NCI-H1694 treated with DMSO at 0.1 percent for 48 hours (cell line): ENCODE measurements around the gene S1PR3.

Experiments
- DNase-seq: peaks from one replicate; lab custom pipeline; 2025; lab: John Stamatoyannopoulos, UW

Gene S1PR3

DNA sequence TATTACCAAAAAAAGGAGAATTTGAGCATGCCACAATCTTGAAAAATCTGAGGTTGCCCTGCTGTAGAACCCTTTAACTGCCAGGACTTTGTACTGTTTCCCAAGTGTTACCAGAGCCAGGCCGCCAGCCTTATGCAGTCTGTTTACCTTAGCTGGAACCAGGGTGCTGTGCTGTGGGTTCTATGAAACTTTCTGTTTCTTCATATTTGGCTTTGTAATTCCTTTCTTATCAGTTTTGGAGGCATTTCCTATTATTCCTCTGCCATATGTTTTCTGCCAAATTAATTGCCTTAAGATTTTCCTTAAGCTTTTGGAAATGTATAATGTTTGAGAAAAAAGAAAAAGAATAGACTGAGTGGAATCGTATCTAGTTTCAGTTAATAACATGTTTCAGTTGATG, 2.1 kb downstream of the S1PR3 start:
- DNase-seq = no peak

DNA sequence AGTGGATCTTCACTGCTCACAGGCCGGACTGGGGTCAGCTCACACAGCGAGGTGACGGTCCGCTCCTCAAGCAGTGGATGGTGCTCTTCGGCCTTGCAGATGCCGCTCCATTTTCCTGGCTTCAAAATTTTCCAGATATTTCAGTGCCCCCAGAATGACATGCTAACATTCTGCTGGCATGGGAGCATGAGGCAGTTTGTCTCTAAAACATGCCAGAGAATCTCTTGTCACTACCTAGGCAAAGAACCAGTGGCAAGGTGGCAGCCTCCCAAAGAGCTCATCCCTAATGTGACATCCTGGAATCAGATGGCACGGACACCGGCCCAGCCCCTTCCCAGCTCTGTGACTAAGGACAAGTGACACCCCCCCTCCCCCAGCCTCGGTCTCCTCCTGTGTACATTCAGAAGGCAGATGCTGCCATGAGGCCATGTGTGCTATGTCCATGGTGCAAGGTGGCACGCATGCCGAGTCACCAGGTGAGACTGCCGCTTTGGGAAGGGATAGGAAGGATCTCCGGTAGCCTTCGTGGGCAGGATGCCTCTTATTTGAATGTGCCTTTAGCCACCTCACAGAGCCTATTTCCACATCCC, 2.7 kb downstream of the S1PR3 start:
- no peak for DNase-seq

DNA sequence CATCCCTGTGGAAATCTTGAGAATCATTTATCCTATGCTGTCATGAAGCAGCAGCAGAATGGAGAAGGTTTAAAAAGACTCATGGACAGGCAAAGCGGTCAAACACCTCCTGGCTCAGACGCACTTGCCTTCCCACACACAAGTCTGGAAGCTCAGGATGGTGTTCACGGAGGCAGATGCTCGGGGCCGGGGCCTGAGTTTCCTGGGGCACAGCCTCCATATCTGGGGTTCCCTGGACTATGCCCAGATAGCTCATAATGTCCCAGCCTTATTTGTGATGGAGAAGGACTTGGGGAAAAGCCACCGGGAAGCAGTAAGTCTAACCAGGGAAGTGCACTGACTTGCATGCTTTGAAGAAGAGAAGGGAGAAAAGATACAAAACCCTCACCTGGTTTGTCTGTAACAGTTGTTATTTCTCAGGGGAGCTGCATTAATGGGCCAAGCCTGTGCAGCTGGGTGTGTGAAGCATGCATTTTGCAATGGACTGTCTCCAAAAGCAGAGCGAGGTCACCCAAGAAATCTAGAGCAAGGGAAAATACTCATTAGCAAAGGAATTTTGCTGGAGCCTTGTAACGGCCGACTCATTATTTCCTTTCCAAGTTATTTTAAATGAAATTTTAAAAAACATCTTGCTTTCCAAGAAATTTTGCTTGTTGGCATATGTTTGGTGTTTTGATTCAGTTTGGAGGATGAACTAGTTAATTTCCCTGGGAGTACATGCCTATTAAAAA, 3.4 kb downstream of the S1PR3 start:
- DNase-seq = no peak

DNA sequence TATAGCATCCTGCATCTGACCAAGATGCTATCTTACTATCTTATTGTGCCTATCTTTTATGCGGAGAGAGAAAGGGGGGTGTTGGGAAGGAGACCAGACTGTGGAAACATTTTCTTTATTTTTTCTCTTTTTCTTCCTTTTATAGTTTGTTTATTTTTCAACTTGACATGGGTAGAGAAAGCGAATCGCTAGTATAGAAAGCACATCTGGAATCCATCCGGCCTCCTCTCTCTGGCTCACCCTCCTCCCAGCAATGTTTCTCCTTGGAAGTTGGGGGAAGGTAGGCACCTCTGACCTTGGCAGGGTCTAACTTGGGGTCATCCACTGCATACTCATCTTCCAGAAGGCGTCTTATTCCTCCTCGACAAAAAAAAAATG, 3.9 kb downstream of the S1PR3 start:
- DNase-seq = no peak

DNA sequence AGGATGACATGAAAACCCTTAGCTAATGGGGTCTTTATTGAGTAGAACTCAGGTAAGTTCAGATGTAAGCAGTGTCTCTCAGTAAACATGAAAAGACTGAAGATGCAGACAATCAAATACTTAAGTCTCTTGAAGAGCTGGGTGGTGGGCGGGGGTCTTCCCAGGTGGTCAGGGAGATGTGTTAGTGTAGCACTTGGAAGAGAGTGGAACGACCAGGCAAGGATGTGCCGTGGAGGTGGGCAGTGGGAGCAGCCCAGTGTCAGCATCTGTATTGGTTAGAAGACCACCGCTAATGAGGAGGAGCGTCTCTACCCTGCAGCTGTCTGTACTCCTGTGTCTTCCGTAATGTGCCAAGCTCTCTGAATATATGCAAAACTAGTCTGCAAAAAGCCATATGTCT, 4.4 kb downstream of the S1PR3 start:
- DNase-seq = peak; percentile 30

DNA sequence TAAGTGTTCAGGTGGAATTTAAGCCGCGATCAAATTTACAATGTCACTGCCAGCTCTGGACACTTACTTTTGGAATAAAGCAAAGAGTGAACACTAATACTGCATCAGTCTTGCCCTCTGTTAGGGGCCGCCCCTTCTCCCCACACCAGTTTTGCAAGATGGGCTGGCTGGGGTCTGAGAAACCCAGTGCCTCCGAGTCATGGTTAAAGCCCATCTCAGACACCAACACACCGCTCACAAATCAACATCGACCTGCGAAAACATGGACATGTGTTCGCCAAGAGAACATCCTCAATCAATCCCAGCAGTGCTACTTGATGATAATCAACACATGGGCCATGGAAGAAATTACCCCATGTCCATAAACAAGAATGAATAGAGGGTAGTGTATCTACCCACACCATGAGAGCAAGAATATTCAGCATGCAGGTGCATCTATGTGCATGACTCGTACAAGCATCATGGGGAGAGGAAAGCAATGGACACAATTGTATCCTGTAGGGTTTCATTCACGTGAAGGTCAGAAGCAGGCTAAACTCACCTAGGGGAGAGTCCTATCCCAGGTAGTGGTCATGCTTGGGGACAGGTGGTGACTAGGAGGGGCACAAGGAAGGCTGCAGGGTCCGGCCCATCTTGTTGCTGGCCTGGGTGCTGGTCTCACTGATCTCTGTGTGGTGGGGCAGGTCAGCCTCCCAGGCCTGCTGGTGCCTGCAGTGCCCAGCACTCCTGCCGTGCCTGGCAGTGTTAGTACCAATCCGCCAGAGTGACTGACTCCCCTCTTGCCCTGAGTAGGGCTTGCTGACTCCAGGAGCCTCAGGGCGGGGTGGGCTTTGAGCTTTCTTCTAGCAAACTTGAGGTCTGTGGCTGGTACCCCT, 5.0 kb downstream of the S1PR3 start:
- DNase-seq = no peak

DNA sequence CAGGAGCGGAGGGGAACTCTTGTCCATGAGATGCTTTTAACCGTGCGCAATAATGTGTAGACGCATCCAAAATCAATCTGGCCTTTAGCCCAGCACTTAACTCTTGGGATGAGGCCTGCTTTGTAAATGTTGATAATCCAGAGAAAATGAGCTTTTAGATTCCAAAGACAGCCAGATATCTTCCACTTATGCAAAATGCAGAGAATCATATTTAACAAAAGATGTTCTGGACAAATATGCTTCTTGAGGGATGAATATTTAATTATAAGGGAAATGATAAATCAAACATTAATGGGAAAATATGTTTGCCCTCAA, 5.6 kb downstream of the S1PR3 start:
- no peak for DNase-seq

DNA sequence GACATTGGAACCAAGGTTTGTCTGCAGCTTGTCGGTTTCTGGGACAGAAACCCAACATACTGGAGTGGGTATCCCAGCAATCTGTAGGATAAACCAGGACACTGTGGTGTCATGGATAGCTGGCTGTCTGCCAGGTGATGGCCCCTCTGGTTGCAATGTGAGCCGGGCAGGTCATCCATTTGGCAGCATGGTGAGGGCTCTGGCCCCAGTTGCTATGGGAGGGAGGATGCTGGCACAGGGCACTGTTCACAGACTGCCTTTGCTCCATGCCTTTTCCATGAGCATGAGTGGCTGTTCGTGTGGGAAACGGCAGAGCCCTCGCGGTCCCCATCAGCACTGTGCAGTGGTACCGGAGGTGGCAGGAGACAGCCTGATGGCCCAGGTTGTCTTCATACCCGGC, 6.4 kb downstream of the S1PR3 start:
- no peak for DNase-seq

DNA sequence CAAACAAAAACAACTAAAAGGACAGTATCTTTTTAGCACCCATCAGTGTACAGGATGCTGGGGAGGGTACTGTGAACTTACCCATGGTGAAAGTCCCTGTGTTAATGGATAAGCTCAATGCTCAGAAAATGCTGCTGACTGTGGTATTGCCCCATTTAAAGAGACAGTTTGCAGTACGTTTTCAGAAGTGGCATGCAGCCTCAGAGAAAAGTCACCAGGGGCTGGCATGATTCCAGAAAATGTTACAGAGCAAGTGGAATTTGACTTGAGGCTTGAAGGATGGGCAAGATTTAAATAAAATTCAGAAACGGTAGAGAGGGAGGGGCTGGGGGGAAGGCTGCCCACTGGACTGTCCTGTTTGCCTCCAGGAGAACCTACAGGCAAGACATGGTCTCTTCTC, 7.2 kb downstream of the S1PR3 start:
- no peak for DNase-seq

DNA sequence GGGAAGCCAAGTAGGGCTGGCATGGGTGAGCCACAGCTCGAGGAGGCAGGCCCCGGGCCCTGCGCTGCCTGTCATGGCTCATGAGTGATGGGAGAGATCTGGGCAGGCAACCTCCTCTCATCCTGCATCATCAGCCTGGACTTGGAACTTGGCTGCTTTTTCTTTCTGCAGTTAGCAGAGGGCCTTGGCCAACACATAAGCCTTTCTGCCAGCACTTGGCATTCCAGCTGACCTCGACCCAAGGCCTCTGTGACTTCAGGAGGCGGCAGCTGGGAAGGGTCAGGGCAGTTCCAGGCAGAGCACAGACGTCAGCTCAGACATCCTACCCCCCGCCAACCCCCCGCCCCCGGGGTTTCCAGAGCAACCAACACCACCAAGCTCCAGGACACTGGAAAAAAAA, 7.6 kb downstream of the S1PR3 start:
- no peak for DNase-seq

DNA sequence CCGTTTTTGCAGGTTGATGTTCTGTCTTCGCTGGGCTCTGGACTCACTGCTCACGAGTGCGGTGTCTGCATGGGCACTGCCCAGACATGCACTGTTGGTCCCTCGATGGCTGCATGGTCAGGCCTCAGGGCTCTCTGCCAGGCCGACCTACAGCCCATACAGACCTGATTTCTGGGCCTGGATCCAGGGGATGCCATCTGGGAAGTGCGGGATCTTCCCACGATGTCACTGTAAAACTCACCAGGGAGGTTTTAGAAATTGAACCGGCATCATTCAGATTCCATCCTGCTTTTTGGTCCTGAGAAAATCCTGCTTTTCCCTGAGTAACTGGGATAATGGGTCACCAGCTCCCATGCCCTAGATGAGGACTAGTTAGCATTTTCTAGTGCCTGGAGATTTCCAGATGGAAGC, 9.1 kb downstream of the S1PR3 start:
- no peak for DNase-seq

DNA sequence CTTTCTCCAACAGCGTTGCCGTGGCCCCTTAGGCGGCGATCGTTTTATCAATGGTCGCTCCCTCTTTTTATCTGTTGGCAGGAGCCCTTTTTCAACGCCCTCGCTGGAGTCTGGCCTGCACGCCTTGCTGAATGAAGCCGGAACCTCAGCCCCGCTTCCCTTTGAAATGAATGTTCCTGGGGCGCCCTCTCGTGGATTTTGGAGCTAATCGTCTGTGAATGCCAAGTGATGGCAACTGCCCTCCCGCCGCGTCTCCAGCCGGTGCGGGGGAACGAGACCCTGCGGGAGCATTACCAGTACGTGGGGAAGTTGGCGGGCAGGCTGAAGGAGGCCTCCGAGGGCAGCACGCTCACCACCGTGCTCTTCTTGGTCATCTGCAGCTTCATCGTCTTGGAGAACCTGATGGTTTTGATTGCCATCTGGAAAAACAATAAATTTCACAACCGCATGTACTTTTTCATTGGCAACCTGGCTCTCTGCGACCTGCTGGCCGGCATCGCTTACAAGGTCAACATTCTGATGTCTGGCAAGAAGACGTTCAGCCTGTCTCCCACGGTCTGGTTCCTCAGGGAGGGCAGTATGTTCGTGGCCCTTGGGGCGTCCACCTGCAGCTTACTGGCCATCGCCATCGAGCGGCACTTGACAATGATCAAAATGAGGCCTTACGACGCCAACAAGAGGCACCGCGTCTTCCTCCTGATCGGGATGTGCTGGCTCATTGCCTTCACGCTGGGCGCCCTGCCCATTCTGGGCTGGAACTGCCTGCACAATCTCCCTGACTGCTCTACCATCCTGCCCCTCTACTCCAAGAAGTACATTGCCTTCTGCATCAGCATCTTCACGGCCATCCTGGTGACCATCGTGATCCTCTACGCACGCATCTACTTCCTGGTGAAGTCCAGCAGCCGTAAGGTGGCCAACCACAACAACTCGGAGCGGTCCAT, 10.0 kb downstream of the S1PR3 start:
- DNase-seq = peak; percentile 75

DNA sequence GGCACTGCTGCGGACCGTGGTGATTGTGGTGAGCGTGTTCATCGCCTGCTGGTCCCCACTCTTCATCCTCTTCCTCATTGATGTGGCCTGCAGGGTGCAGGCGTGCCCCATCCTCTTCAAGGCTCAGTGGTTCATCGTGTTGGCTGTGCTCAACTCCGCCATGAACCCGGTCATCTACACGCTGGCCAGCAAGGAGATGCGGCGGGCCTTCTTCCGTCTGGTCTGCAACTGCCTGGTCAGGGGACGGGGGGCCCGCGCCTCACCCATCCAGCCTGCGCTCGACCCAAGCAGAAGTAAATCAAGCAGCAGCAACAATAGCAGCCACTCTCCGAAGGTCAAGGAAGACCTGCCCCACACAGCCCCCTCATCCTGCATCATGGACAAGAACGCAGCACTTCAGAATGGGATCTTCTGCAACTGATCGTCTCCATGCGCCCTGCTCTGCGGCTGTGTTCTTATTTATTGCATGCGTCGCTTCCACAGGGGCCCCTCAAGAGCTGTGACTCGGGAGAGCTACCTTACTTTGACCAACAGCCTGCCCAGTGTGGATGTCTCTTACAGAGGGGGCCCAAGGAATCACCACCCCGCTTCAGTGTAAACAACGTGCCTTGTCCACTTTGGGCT, 10.8 kb downstream of the S1PR3 start:
- no peak for DNase-seq

DNA sequence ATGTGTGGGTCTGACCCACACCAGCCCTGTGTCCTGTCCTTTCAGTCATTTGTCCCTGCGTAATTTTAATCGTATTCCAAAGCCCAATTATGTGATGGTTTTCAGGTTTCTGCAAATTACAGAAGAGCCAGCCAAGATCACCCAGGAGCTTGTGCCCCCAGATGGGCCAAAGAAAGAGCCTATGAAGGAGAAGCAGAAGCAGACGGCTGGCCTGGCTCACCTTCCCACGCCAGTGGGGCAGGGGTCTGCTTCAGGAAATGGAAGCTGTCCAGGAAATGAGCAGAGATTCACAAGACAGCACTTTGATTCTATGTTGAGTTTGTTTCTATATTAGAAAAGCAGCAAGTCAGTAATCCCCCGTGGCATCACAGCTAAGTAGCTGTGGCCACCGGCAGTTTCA, 11.7 kb downstream of the S1PR3 start:
- no peak for DNase-seq

DNA sequence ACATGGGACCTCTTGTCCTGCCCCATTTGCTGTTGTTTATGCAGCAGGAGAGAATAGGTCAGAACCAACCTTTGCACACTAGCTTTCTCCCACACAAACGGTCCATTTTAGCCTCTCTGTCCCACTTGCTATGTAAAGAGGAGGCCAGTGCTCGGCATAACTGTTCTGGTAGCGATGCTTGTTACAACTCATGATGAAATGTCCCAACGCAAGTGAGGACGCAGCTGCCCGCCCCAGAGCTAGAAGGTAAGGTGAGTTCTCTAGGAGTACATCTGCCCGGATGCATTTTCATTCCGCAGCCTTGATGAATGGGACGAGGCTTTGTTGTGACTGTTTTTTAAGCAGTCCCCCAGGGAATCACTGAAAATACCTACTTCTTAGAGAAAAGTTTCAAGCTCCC, 14.1 kb downstream of the S1PR3 start:
- DNase-seq = no peak

DNA sequence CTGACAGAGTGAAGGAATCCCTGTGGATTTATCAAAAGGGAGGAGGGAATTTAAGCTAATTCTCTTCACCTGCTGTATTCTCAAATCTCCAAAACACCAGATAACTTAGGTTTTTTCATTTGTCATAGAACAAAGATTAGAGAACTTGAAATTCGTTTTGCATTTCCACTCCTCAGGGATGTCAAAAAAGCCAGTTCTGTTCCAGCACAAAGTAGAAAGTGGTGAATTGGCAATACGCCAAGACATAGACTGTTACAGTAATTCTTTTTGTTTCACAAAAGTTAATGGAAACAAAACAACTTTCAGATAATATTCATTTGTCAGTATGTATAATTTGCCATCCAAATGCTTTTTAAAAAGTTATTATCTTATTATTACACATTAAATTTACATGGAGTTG, 15.0 kb downstream of the S1PR3 start:
- DNase-seq = no peak

DNA sequence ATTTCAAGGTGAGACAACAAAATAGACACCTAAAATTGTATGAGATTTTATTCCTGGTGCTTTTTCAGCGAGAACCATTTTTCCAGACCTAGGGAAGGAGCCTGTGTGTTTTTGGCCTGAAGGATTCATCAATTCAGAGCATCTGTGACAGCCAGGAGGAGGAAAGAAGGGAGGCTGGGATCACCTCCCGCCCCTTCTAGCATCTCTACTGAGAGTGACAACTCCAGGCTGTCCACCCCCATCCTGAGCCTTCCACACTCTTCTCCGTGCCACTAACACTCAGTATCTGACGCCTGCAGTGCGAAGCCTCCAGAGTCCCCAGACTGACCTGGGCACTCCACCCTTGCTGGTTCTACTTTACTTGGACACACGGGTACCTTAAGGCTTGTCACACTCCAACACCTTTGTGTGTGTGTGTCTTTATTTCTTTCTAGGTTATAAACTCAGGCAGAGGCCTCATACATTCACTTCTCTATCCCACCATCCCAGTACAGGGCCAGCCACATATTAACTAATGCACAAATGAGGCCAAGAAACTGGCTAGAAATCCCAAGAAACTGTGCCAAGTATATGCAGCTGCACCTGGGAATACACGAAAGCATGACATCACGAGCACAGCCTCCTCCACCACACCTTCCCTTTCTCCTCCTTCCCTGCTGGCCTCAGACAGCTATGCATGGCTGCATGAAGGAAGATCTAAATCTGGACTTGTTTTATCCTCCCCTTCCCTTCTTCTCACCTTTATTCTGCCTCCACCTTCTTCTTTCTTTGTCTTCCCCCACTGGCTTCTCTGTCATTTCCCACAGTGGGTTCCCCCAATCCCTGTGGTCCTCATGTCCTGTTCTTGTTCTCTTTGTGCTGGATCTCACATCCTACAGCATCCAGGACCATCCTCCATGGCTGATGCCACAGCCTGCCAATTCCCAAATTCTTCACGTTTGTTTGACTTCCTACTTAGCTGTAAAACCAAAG, 16.0 kb downstream of the S1PR3 start:
- no peak for DNase-seq

DNA sequence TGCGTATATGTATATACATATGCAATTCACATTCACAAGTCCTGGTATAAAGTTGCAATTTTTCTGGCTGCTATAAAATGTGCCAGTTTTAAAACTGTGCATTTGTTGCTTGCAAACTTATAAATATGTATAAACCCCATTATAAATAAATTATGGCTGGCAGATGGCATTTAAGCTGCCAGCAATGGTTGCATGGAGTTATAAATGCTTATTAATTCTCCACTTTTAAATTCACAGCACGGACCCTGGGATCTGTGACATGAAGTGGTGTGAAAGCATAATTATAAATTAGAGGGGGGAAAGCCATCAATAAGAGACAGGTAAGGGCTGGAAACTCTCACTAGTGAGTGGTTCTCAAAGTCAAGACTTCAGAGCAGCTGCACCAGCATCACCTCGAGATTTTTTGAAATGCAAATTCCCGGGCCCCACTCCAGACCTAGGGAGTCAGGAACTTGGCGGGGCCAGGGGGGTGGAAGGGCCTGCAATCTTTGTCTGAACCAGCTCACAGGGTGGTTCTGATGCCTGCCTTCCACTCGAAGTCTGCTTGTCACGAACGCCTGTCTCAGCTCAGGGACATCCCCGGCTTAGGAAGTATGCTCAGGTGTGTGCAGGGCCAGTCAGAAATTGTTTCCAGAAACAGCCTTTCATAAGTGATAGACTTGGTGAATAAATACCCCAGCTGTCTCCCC, 16.9 kb downstream of the S1PR3 start:
- no peak for DNase-seq

DNA sequence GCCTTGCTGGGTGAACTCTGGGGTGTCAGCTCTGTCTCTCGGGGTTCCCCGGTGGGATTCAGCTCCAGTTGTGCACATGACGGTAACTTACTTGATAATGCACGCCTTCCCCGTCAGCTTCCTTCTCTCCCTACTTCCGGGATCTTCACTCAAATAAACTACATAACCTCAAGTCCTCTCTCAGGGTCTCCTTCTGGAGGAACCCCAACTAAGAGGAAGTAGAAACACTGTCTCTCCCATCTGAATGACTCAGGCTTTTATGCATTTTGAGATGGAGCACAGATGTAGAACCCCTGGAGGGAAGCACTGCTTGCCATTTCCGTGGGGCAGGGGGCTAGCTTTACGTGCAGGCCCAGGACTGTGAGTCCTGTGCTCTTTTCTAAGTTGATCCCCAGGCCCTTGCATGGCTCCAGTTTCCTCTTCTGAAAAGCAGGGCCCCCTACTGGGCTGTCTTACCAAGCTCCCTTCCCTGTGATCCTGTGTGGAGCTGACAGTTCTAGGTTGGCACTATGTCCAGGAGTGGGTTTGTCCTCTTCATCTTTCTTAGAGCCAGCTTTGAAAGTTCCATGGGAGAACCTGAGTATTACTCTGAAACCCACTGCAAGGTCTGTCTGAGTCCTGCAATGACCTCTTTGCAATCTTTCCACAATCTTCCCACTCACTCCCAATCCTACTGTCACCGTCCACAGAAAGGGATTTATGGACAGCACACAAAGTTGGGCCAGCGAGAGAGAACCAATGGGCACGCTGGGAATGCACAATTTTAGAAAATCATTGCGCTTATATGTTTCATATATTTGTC, 17.7 kb downstream of the S1PR3 start:
- no peak for DNase-seq
